Uterus (tissue), 4 donors: ENCODE results near the gene CEP57. TPM values are rescaled to one million over a fixed set of nuclear protein-coding genes. Genes with fewer than 3 reads are reported as not detected.

Source experiments
- DNase-seq, 2 donors: peaks; one replicate each; pipeline ENCODE4 v3.0.0-alpha.2; 2019 to 2020
- H3K27ac ChIP-seq, 2 donors: fragments of 200-600 bp; sonication (generic); 1 replicate in 1 of 2; 2 replicates in 1 of 2; pipeline ENCODE4 v1.5.1; 2016 to 2018
- H3K27me3 ChIP-seq, 2 donors: fragments of 200-600 bp; sonication (generic); one replicate each; pipeline ENCODE4 v1.5.1; 2018 to 2019; ENCODE audit warnings: control low read depth in 1 of 2
- H3K36me3 ChIP-seq, 2 donors: fragments of 200-600 bp; sonication (generic); one replicate each; pipeline ENCODE4 v1.5.1; 2019; ENCODE audit warnings: control low read depth in 1 of 2
- H3K4me1 ChIP-seq, 2 donors: fragments of 200-600 bp; sonication (generic); one replicate each; pipeline ENCODE4 v1.5.1; 2018 to 2019; ENCODE audit warnings: control low read depth in 1 of 2
- H3K4me3 ChIP-seq, 2 donors: fragments of 200-600 bp; sonication (generic); 1 replicate in 1 of 2; 2 replicates in 1 of 2; pipeline ENCODE4 v1.5.1; 2018 to 2019; ENCODE audit warnings: mild to moderate bottlenecking in 1 of 2
- H3K9me3 ChIP-seq, 2 donors: fragments of 200-600 bp; sonication (generic); one replicate each; pipeline ENCODE4 v1.5.1; 2019; ENCODE audit warnings: control low read depth in 1 of 2
- CTCF ChIP-seq, 4 experiments: fragments of 200-600 bp in 2 of 4; fragments of 450-650 bp in 2 of 4; sonication (generic) in 2 of 4; IDR thresholded peaks; one replicate each; pipeline ENCODE4 v1.5.1; 2016 to 2019; ENCODE audit warnings: antibody characterized with exemption in 4 of 4, mild to moderate bottlenecking in 2 of 4, moderate library complexity in 1 of 4
- POLR2A ChIP-seq, 2 donors: fragments of 450-650 bp; IDR thresholded peaks; one replicate each; pipeline ENCODE4 v1.6.1; 2016; ENCODE audit warnings: antibody characterized with exemption in 2 of 2, mild to moderate bottlenecking in 1 of 2, moderate library complexity in 1 of 2
- intact Hi-C: fragments of 100-400 bp; cut with DNase I; formaldehyde crosslinking; loops from one replicate; pipeline ENCODE4 v1.15.1; 2023; ENCODE audit warnings: low total_unique reads
- total RNA-seq, 4 donors: library from RNA; depleted of rRNA in 3 of 4; stranded (reverse); fragments of >200 nt in 3 of 4; gene quantifications; one replicate each; pipeline versions ENCODE4 v1.1.0 to v1.2.4, GENCODE V29; 2014 to 2023
- donor health status: DM: yes; HTN: yes; CAD: no.

The CEP57 gene
- total RNA-seq = 100 to 1,000 TPM in 1 of 4 donors, 10 to 100 TPM in 3; 18.7 to 124 (median 59.4) TPM

- H3K9me3 ChIP-seq = no peaks in the 10 kb centered on the region
- H3K36me3 ChIP-seq = no peaks in the 10 kb centered on the region
- intact Hi-C loops = no loop called here
- no peaks in the 10 kb centered on the region for H3K27me3 ChIP-seq
- peak within 1 kb of the TSS; percentile 99 for H3K27ac ChIP-seq
- peak within 1 kb of the TSS; percentile 76 to 83 for H3K4me3 ChIP-seq
- peak; percentile 91 to 98 for DNase-seq
- TF ChIP-seq CTCF (IDR thresholded peaks at IDR 0.05) = peak in 1 of 4 experiments; percentile 8
- peak; percentile 65 to 84 for TF ChIP-seq POLR2A (IDR thresholded peaks at IDR 0.05)
- H3K4me1 ChIP-seq = peaks cover 0 to 9% of the 10 kb centered on the region in 2 donors
Observed at GRCh38 chr11:95790123-95790932, at the start of gene CEP57. Gene CEP57 (plus strand): TSS chr11:95790498. CDS start chr11:95790699, 201 bp downstream.

- H3K27ac ChIP-seq = no peak overlapping the region
- H3K27me3 ChIP-seq = no peaks in the 10 kb centered on the region
- no peak overlapping the region for H3K4me3 ChIP-seq
- intact Hi-C loops = no loop called here
- TF ChIP-seq POLR2A (IDR thresholded peaks at IDR 0.05) (no peak), CTCF (IDR thresholded peaks at IDR 0.05) (no peak)
- no peaks in the 10 kb centered on the region for H3K4me1 ChIP-seq
- DNase-seq = no peak
- no peaks in the 10 kb centered on the region for H3K9me3 ChIP-seq
- no peaks in the 10 kb centered on the region for H3K36me3 ChIP-seq
Observed at GRCh38 chr11:95750101-95750500, 40.2 kb upstream of the CEP57 start.

GRCh38 chr11:95751515-95751914 lies 38.8 kb upstream of the CEP57 start:
- Histone ChIP-seq H3K27me3 (no peaks in the 10 kb centered on the region), H3K4me3 (no peak overlapping the region), H3K27ac (no peak overlapping the region), H3K9me3 (no peaks in the 10 kb centered on the region), H3K4me1 (no peaks in the 10 kb centered on the region), H3K36me3 (no peaks in the 10 kb centered on the region)
- intact Hi-C loops = no loop called here
- no peak for DNase-seq
- no peak for TF ChIP-seq POLR2A (IDR thresholded peaks at IDR 0.05)
- no peak for TF ChIP-seq CTCF (IDR thresholded peaks at IDR 0.05)

- no peak for DNase-seq
- no peaks in the 10 kb centered on the region for H3K9me3 ChIP-seq
- no peaks in the 10 kb centered on the region for H3K36me3 ChIP-seq
- H3K4me3 ChIP-seq = no peak overlapping the region
- TF ChIP-seq CTCF (IDR thresholded peaks at IDR 0.05) (no peak), POLR2A (IDR thresholded peaks at IDR 0.05) (no peak)
- no peaks in the 10 kb centered on the region for H3K4me1 ChIP-seq
- no peak overlapping the region for H3K27ac ChIP-seq
- no peaks in the 10 kb centered on the region for H3K27me3 ChIP-seq
- intact Hi-C loops = loop anchor here (10.0 kb wide), 1 partner anchor 606 kb away; no protein-coding TSS in a partner anchor
Observed at GRCh38 chr11:95760941-95761340, 29.4 kb upstream of the CEP57 start.

- no peak overlapping the region for H3K4me3 ChIP-seq
- H3K27ac ChIP-seq = no peak overlapping the region
- no peaks in the 10 kb centered on the region for H3K36me3 ChIP-seq
- H3K27me3 ChIP-seq = no peaks in the 10 kb centered on the region
- intact Hi-C loops = loop anchor here (10.0 kb wide), 1 partner anchor 608 kb away; no protein-coding TSS in a partner anchor
- no peak for TF ChIP-seq CTCF (IDR thresholded peaks at IDR 0.05)
- TF ChIP-seq POLR2A (IDR thresholded peaks at IDR 0.05) = no peak
- no peaks in the 10 kb centered on the region for H3K4me1 ChIP-seq
- no peak for DNase-seq
- no peaks in the 10 kb centered on the region for H3K9me3 ChIP-seq
Observed at GRCh38 chr11:95762534-95762933, 27.8 kb upstream of the CEP57 start.
